HG02970 (cell line): ENCODE measurements around the gene ASXL1.

ENCODE experiments used
- ATAC-seq: cut with Tn5 transposase; IDR thresholded peaks from one replicate; pipeline ENCODE4 v1.9.1; 2021; ENCODE audit warnings: mild to moderate bottlenecking, moderate library complexity, moderate number of reproducible peaks; ENCODE audit not compliant: unreplicated experiment, low FRiP score

ASXL1 gene

DNA sequence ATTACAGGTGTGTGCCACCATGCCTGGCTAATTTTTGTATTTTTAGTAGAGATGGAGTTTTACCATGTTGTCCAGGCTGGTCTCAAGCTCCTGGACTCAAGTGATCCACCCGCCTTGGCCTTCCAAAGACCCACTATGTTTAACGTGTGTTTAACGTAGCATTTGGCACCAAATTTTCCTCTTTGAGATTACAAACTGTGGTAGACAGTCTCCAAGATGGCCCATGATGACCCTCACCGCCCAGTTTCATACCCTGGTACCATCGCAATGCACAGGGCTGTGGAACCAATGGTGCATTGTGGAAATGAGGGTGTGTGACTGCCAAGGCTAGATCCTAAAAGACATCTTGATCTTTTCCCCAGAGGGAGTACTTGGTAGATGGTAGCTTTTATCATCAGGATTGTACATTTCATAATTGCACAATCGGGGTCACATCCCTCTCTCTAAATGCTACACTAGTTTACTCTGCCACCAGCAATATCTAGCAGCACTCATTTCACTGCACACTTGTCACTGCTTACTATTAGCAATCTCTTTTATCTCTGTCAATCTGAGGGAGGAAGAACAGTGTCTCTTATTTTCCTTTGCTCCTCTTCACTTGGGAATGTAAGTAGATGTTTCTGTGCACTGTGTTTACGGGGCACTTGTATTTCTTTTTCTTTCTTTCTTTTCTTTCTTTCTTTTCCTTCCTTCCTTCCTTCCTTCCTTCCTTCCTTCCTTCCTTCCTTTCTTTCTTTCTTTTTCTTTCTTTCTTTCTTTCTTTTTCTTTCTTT is 130.1 kb downstream of the ASXL1 start:
- ATAC-seq = no peak
